Measurements from ENCODE around the gene TMED4. TPM values are rescaled to one million over a fixed set of nuclear protein-coding genes. Genes with fewer than 3 reads are reported as not detected.

TMED4 gene
- total and polyA plus RNA-seq, 2 of the 13 experiments (the other 11 are each of a cell fraction or from before 2014, with no cell fraction given): 81.4 to 109 TPM

GRCh38 chr7:44565097-44565794, 16.8 kb downstream of the TMED4 start (continued):
- TF ChIP-seq FUBP1 (CRISPR knock-in tag; IDR thresholded peaks at IDR 0.05; ENCODE audit: borderline replicate concordance) (no peak), NFE2L2 (IDR thresholded peaks at IDR 0.05; ENCODE audit: low read length) (no peak), ATAD3A (CRISPR knock-in tag; IDR thresholded peaks at IDR 0.05) (no peak), ARID3A (IDR thresholded peaks at IDR 0.05; ENCODE audit: low read depth, low read length) (no peak), CENPT (CRISPR knock-in tag; IDR thresholded peaks at IDR 0.05; ENCODE audit: low read depth) (no peak), MBD4 (IDR thresholded peaks at IDR 0.05; ENCODE audit: borderline replicate concordance, low read length) (no peak), ZNF510 (CRISPR knock-in tag; IDR thresholded peaks at IDR 0.05; ENCODE audit: low read depth) (no peak), HOXA7 (CRISPR knock-in tag; IDR thresholded peaks at IDR 0.05) (no peak), ZNF639 (CRISPR knock-in tag; conservative IDR thresholded peaks at IDR 0.05) (no peak), HOXA3 (CRISPR knock-in tag; IDR thresholded peaks at IDR 0.05) (peak; percentile 32; the same call in 1 of the 2 replicates), ZNF431 (CRISPR knock-in tag; IDR thresholded peaks at IDR 0.05; ENCODE audit: borderline replicate concordance, low read depth) (no peak), MIXL1 (CRISPR knock-in tag; IDR thresholded peaks at IDR 0.05) (no peak), PPARG (CRISPR knock-in tag; conservative IDR thresholded peaks at IDR 0.05) (no peak), IRF9 (CRISPR knock-in tag; IDR thresholded peaks at IDR 0.05; ENCODE audit: borderline replicate concordance) (no peak), ZNF329 (CRISPR knock-in tag; IDR thresholded peaks at IDR 0.05; ENCODE audit: low read depth) (no peak), ZNF260 (CRISPR knock-in tag; IDR thresholded peaks at IDR 0.05; ENCODE audit: borderline replicate concordance, low read depth) (no peak), SP1 (IDR thresholded peaks at IDR 0.05) (no peak), SP1 (CRISPR knock-in tag; IDR thresholded peaks at IDR 0.05) (no peak), CCDC6 (CRISPR knock-in tag; IDR thresholded peaks at IDR 0.05) (no peak), ZNF710 (CRISPR knock-in tag; IDR thresholded peaks at IDR 0.05; ENCODE audit: borderline replicate concordance) (no peak), ZFP36L1 (CRISPR knock-in tag; IDR thresholded peaks at IDR 0.05) (no peak), ZSCAN22 (CRISPR knock-in tag; IDR thresholded peaks at IDR 0.05) (no peak)
